BJ (cell line): ENCODE measurements around the gene GINM1. TPM values are rescaled to one million over a fixed set of nuclear protein-coding genes. Genes with fewer than 3 reads are reported as not detected.

Experiments used
- CTCF ChIA-PET: fragments of 350-600 bp; formaldehyde crosslinking; extraction: SDS; loops from one replicate; lab custom pipeline; 2021; ENCODE audit warnings: antibody characterized with exemption, inconsistent platforms; lab: Yijun Ruan, JAX
- POLR2A ChIA-PET: fragments of 300-600 bp; sonication (Branson Sonifier 250); formaldehyde crosslinking; extraction: SDS; loops from one replicate; lab custom pipeline; 2021; ENCODE audit warnings: antibody characterized with exemption; lab: Charles Lee
- DNase-seq: peaks from one replicate; pipeline ENCODE4 v3.0.0-alpha.2; 2011; ENCODE audit warnings: low read depth
- H3K27me3 ChIP-seq: 2 replicates; pipeline ENCODE4 v1.6.0; 2011; ENCODE audit warnings: low read length; ENCODE audit not compliant: control insufficient read depth, insufficient read depth
- H3K36me3 ChIP-seq: 2 replicates; pipeline ENCODE4 v1.5.1; 2011; ENCODE audit warnings: low read length; ENCODE audit not compliant: control insufficient read depth, insufficient read depth
- H3K4me3 ChIP-seq: 2 replicates; pipeline ENCODE4 v1.5.1; 2011; ENCODE audit warnings: low read depth, mild to moderate bottlenecking, control low read depth, low read length
- CTCF ChIP-seq: IDR thresholded peaks from 2 replicates; pipeline ENCODE4 v1.5.1; 2011; ENCODE audit warnings: low read depth, mild to moderate bottlenecking, control low read depth, inconsistent platforms, low read length, moderate library complexity; ENCODE audit not compliant: insufficient read depth
- polyA plus RNA-seq: library from polyadenylated mRNA; depleted of rRNA; stranded (reverse); fragments of >200 nt; gene quantifications from 2 replicates; pipeline ENCODE4 v1.2.3, GENCODE V29; 2011

The GINM1 gene
- polyA plus RNA-seq, 1 experiment = 38.0 TPM

GRCh38 chr6:149592983-149593382, 26.8 kb downstream of the GINM1 start:
- no peaks in the 10 kb centered on the region for H3K27me3 ChIP-seq
- TF ChIP-seq CTCF = no peak
- no peak for DNase-seq
- ChIA-PET CTCF (no interaction called here), POLR2A (interaction anchor here (0.6 kb wide), 1 partner anchor 11 kb away, joined by 3 read pairs; no protein-coding TSS in a partner anchor)
- no peak overlapping the region for H3K4me3 ChIP-seq
- peaks cover 3% of the 10 kb centered on the region; the same call in 1 of the 2 replicates for H3K36me3 ChIP-seq

DNA sequence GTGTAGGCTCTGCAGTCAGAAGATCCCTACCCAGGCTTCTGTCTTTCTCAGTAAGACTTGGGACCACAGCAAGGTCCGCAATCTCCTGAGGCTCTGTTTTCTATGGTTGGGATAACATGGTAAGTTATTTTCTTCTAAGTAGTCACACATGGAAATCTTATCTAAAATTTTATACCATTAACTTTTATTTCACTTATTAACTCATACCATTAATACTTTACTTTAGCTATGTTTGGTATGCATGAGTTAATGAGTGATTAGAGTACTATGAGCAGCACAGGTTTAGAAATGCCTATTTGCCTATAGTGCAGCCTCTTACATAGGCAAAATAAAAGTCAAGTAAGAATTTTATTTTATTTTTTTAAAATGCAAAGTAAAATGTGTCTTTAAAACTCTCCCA, 27.2 kb downstream of the GINM1 start:
- Histone ChIP-seq H3K4me3 (no peak overlapping the region), H3K27me3 (no peaks in the 10 kb centered on the region), H3K36me3 (peaks cover 3% of the 10 kb centered on the region; the same call in 1 of the 2 replicates)
- POLR2A ChIA-PET = interaction anchor here (0.6 kb wide), 1 partner anchor 11 kb away, joined by 3 read pairs; no protein-coding TSS in a partner anchor
- DNase-seq = no peak
- CTCF ChIA-PET = no interaction called here
- no peak for TF ChIP-seq CTCF

DNA sequence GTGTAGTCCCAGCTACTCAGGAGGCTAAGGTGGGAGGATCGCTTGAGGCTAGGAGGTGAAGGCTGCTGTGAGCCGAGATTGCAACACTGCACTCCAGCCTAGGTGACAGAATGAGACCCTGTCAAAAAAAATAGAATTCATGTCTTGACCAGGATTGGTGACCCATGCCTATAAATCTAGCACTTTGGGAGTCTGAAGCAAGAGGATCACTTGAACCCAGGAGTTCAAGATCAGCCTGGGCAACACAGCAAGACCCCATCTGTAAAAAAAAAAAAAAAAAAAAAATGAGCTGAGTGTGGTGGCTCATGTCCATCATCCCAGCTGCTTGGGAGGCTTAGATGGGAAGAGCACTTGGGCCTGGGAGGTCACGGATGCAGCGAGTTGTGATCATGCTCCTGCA, 34.3 kb downstream of the GINM1 start:
- ChIA-PET POLR2A (no interaction called here), CTCF (interaction anchor here (0.8 kb wide), 1 partner anchor 14 kb away, joined by 3 read pairs; no protein-coding TSS in a partner anchor)
- Histone ChIP-seq H3K36me3 (peaks cover 5% of the 10 kb centered on the region; the same call in 1 of the 2 replicates), H3K4me3 (no peak overlapping the region), H3K27me3 (no peaks in the 10 kb centered on the region)
- no peak for TF ChIP-seq CTCF
- DNase-seq = no peak

GRCh38 chr6:149608381-149608982, 42.3 kb downstream of the GINM1 start:
- Histone ChIP-seq H3K4me3 (no peak overlapping the region), H3K27me3 (no peaks in the 10 kb centered on the region), H3K36me3 (peaks cover 3% of the 10 kb centered on the region; the same call in 1 of the 2 replicates)
- TF ChIP-seq CTCF = no peak
- no peak for DNase-seq
- CTCF ChIA-PET = interaction anchor here (0.9 kb wide), 1 partner anchor 21 kb away, joined by 3 read pairs; no protein-coding TSS in a partner anchor
- POLR2A ChIA-PET = interaction anchor here (0.7 kb wide), 1 partner anchor 29 kb away, joined by 3 read pairs; no protein-coding TSS in a partner anchor

GRCh38 chr6:149614337-149614736, 48.2 kb downstream of the GINM1 start:
- TF ChIP-seq CTCF = no peak
- ChIA-PET POLR2A (no interaction called here), CTCF (no interaction called here)
- H3K36me3 ChIP-seq = peaks cover 2% of the 10 kb centered on the region; the same call in 1 of the 2 replicates
- H3K4me3 ChIP-seq = no peak overlapping the region
- no peaks in the 10 kb centered on the region for H3K27me3 ChIP-seq
- DNase-seq = no peak
